Adrenal gland (tissue), 12 donors: Measurements from ENCODE around the gene MRPS35. TPM values are rescaled to one million over a fixed set of nuclear protein-coding genes. Genes with fewer than 3 reads are reported as not detected.

Experiments used
- DNase-seq, 7 donors: peaks; one replicate each; pipeline ENCODE4 v3.0.0-alpha.2; 2019 to 2020
- H3K27ac ChIP-seq, 5 donors: fragments of 200-600 bp; sonication (generic) in 4 of 5; 1 replicate in 3 of 5; 2 replicates in 2 of 5; pipeline versions ENCODE4 v1.5.1 to v1.8.0; 2016 to 2020; ENCODE audit warnings: mild to moderate bottlenecking in 1 of 5
- H3K27me3 ChIP-seq: fragments of 200-600 bp; 2 replicates; pipeline ENCODE4 v1.8.0; 2021
- H3K36me3 ChIP-seq, 2 donors: fragments of 200-600 bp; replicated peaks in 1 of 2; 1 replicate in 1 of 2; 2 replicates in 1 of 2; pipeline versions ENCODE4 v1.5.1 to v1.8.0; 2018 to 2022
- H3K4me1 ChIP-seq, 2 donors: fragments of 200-600 bp; replicated peaks in 1 of 2; 1 replicate in 1 of 2; 2 replicates in 1 of 2; pipeline versions ENCODE4 v1.5.1 to v1.8.0; 2018 to 2021
- H3K4me3 ChIP-seq, 4 donors: fragments of 200-600 bp; sonication (generic) in 3 of 4; one replicate each; pipeline ENCODE4 v1.5.1; 2016 to 2018
- H3K9me3 ChIP-seq, 3 donors: fragments of 200-600 bp; sonication (generic) in 1 of 3; replicated peaks in 1 of 3; 1 replicate in 2 of 3; 2 replicates in 1 of 3; pipeline versions ENCODE4 v1.5.1 to v1.8.0; 2016 to 2021
- POLR2A ChIP-seq, 2 donors: fragments of 450-650 bp; IDR thresholded peaks; one replicate each; pipeline ENCODE4 v1.6.1; 2017; ENCODE audit warnings: antibody characterized with exemption in 2 of 2, mild to moderate bottlenecking in 2 of 2, moderate library complexity in 1 of 2
- WGBS, 4 donors: extraction: QIAGEN DNeasy Blood & Tissue Kit in 2 of 4; methylation state at CpG; one replicate each; pipeline versions ENCODE4 v1.1.5 to v1.1.7; 2013 to 2017; 5-methylcytosine and 5-hydroxymethylcytosine counted together
- intact Hi-C, 2 donors: fragments of 100-400 bp; cut with DNase I; formaldehyde crosslinking; loops; one replicate each; pipeline versions ENCODE4 v1.14.1 to v1.15.0; 2022 to 2023
- polyA plus RNA-seq, 3 donors: library from polyadenylated mRNA; stranded (reverse); fragments of 200-250 nt in 2 of 3; fragments of 350-450 nt in 1 of 3; fragmentation: Illumina TruSeq in 1 of 3; extraction: RNeasy Lipid Tissue Mini Kit (QIAGEN cat#74804) in 1 of 3; gene quantifications; one replicate each; pipeline ENCODE4 v1.2.3, GENCODE V29; 2013 to 2014
- total RNA-seq, 9 donors: library from RNA; depleted of rRNA in 4 of 9; stranded (reverse); fragments of >200 nt in 4 of 9; fragments of 120-200 nt in 1 of 9; fragmentation: NEBNext Ultra II Directional in 1 of 9; extraction: Animal tissue kit (Norgen Biotek cat#: 25700) in 1 of 9; gene quantifications; one replicate each; pipeline versions ENCODE4 v1.1.0 to v1.2.4, GENCODE V29; 2013 to 2023
- TF ChIP-seq, protein P1 (sequence below), 6 experiments: fragments of 450-650 bp in 4 of 6; fragments of 200-600 bp in 2 of 6; sonication (generic) in 1 of 6; IDR thresholded peaks; 1 replicate in 5 of 6; 2 replicates in 1 of 6; pipeline versions ENCODE4 v1.5.1 to v1.8.0; 2016 to 2021; ENCODE audit warnings: antibody characterized with exemption in 6 of 6, mild to moderate bottlenecking in 2 of 6, moderate library complexity in 1 of 6
- donor health status: healthy with polysubstance abuse.
- donor health status: Bipolar disorder and iron deficiency.
- donor health status: DM: yes; HTN: yes; CAD: no.
- donor health status: DM: no; HTN: no; CAD: no.
- donor health status: DM: no; HTN: no; CAD: no.
- donor health status: DM: yes; HTN: yes; CAD: no.

The MRPS35 gene
- total and polyA plus RNA-seq, 12 donors: 21.0 to 137 (median 58.9) TPM

DNA sequence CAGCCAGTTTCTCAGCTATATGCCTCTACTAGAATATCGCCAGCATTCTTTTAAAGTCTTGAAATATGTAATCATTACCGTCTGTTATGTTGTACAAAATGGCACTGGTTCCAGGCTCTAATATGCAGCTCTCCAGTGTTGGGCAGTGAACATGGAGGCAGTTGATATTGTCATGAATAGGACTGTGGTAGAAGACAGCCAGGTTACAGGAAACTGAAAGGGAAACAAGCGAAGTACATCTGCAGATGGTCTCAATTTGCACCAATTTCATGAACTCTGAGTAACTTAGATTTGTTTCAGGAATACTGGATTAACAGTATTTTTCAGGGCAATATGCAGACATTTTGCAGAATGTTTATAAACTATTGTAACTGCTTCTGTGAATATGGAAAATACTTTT, 56.0 kb downstream of the MRPS35 start:
- WGBS, 4 donors: 79 to 93% (median 90%) methylated on average over 3 of the region's 3 CpGs
- DNase-seq: no peak
- no peaks in the 10 kb centered on the region for H3K27me3 ChIP-seq
- H3K36me3 ChIP-seq: no peaks in the 10 kb centered on the region
- no peaks in the 10 kb centered on the region for H3K9me3 ChIP-seq
- H3K4me1 ChIP-seq: no peaks in the 10 kb centered on the region
- intact Hi-C loops: no loop called here
- TF ChIP-seq, protein P1, sequence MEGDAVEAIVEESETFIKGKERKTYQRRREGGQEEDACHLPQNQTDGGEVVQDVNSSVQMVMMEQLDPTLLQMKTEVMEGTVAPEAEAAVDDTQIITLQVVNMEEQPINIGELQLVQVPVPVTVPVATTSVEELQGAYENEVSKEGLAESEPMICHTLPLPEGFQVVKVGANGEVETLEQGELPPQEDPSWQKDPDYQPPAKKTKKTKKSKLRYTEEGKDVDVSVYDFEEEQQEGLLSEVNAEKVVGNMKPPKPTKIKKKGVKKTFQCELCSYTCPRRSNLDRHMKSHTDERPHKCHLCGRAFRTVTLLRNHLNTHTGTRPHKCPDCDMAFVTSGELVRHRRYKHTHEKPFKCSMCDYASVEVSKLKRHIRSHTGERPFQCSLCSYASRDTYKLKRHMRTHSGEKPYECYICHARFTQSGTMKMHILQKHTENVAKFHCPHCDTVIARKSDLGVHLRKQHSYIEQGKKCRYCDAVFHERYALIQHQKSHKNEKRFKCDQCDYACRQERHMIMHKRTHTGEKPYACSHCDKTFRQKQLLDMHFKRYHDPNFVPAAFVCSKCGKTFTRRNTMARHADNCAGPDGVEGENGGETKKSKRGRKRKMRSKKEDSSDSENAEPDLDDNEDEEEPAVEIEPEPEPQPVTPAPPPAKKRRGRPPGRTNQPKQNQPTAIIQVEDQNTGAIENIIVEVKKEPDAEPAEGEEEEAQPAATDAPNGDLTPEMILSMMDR (IDR thresholded peaks at IDR 0.05): no peak
- no peak for TF ChIP-seq POLR2A (IDR thresholded peaks at IDR 0.05)
- H3K27ac ChIP-seq: no peak overlapping the region
- no peak overlapping the region for H3K4me3 ChIP-seq

DNA sequence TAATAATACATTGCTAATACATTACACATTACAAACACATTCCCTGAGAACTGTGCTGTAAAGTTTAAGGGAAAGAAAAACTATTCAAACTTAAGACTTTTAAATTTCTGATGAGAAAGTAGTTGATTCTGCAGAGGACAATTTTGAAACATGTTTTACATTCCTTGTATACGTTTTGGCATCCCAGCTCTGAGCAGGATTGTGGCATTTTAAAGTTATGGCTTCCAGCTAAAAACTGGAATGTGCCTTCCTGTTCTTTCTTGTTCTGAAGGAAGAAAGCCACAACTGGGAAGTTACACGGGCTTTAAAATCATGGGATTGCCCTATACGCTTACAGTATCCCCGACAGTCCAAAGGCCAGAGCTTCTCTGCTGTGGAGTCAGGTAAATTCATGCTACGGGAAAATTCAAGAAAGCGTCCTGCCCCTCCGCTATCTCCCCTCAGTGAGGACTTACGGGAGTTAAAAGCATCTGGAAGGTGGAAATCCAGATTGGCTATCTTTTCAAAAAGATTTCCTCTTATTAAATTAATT, 58.6 kb downstream of the MRPS35 start:
- Histone ChIP-seq H3K27me3 (no peaks in the 10 kb centered on the region), H3K36me3 (no peaks in the 10 kb centered on the region), H3K9me3 (no peaks in the 10 kb centered on the region), H3K4me3 (no peak overlapping the region), H3K27ac (no peak overlapping the region), H3K4me1 (no peaks in the 10 kb centered on the region)
- no peak for TF ChIP-seq POLR2A (IDR thresholded peaks at IDR 0.05)
- TF ChIP-seq, protein P1 (IDR thresholded peaks at IDR 0.05): no peak
- WGBS, 4 donors: 79 to 89% (median 82%) methylated on average over 8 of the region's 8 CpGs
- intact Hi-C loops: no loop called here
- DNase-seq: no peak

DNA sequence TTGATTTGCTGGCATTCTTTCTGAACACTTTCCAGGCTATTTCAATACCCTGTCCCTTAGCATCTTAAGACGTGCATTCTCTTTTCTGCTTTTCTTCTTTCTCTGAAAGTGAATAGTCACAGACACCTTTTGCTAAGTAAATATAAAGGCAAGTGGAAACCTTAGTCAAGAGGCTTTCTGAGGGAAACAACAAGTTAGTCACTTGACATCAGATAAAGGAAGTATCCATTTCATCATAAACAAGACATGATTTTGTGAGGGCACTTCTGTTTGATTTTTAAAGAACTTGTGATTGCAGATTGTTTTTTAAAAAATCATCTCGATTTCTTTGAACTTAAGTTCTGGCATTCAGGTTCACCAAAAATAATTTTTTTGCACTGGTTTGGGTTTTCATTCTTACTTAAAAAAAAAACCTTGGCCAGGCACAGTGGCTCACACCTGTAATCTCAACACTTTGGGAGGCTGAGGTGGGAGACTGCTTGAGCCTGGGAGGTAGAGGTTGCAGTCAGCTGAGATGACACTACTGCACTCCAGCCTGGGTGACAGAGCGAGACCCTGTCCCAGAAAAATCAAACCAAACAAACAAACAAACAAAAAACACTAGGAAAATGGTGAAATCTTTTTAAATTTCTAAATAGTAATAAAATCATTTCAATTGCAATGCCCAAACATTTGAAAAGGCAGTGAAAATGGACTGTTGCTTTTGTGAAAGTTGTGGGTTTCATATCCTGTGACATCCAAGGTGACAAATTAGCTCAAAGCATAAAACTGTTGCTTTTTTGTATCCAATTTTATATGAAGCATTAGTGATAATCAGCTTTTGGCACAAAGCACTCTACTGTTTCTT, 61.1 kb downstream of the MRPS35 start:
- Histone ChIP-seq H3K27ac (no peak overlapping the region), H3K36me3 (no peaks in the 10 kb centered on the region), H3K4me3 (no peak overlapping the region), H3K27me3 (no peaks in the 10 kb centered on the region), H3K9me3 (no peaks in the 10 kb centered on the region), H3K4me1 (no peaks in the 10 kb centered on the region)
- TF ChIP-seq, protein P1 (IDR thresholded peaks at IDR 0.05): no peak
- no peak for TF ChIP-seq POLR2A (IDR thresholded peaks at IDR 0.05)
- no peak for DNase-seq
- intact Hi-C loops: no loop called here
- WGBS, 4 donors: 81 to 89% (median 85%) methylated on average over 3 of the region's 3 CpGs

DNA sequence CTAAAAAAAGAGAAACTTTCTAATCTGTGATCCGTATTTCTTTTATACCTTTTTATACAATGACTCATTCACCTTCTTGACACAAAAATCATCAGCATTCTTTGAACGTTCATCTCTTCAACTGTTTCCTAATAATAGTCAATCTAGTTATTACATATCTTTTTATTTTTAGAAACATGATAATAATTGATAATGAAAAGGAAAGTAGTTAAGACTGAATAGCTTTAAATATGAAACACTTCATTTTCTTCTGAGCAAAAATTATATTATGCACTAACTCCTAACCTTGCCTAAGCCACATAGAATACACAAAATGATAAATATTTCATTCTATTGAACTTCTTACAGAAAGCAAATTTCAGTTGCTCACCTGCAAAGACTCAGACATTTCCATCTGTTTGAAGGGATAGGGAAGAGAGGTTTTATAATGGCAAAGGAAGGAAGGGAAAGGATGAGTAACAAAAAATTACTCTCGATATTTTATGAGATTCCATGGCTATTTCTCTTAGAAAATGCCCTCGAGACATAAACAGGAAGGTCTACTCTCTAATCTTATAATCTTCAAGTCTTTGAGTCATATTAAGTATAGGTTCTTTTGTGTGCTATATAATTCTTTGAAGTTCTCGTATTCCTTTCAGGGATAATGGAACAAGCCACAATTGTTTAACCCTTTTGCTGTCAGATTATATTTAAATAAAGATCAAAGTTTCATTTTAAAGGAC, 61.9 kb downstream of the MRPS35 start:
- intact Hi-C loops: no loop called here
- TF ChIP-seq, protein P1 (IDR thresholded peaks at IDR 0.05): no peak
- no peak for TF ChIP-seq POLR2A (IDR thresholded peaks at IDR 0.05)
- Histone ChIP-seq H3K9me3 (no peaks in the 10 kb centered on the region), H3K36me3 (no peaks in the 10 kb centered on the region), H3K4me1 (no peaks in the 10 kb centered on the region), H3K27me3 (no peaks in the 10 kb centered on the region), H3K27ac (no peak overlapping the region), H3K4me3 (no peak overlapping the region)
- DNase-seq: no peak
- 52 to 60% (median 55%) methylated on average over 5 of the region's 5 CpGs for WGBS, 4 donors
